BJ (cell line): ENCODE results near the gene NUSAP1. TPM values are rescaled to one million over a fixed set of nuclear protein-coding genes. Genes with fewer than 3 reads are reported as not detected.
"Not testable (repeated sequence)": the region's sequence is repeated elsewhere in the genome, so short reads cannot be mapped to it uniquely, and the experiment has no call there.

Source experiments
- CTCF ChIA-PET: fragments of 350-600 bp; formaldehyde crosslinking; extraction: SDS; loops from one replicate; lab custom pipeline; 2021; ENCODE audit warnings: antibody characterized with exemption, inconsistent platforms; lab: Yijun Ruan, JAX
- POLR2A ChIA-PET: fragments of 300-600 bp; sonication (Branson Sonifier 250); formaldehyde crosslinking; extraction: SDS; loops from one replicate; lab custom pipeline; 2021; ENCODE audit warnings: antibody characterized with exemption; lab: Charles Lee
- DNase-seq: peaks from one replicate; pipeline ENCODE4 v3.0.0-alpha.2; 2011; ENCODE audit warnings: low read depth
- H3K27me3 ChIP-seq: 2 replicates; pipeline ENCODE4 v1.6.0; 2011; ENCODE audit warnings: low read length; ENCODE audit not compliant: control insufficient read depth, insufficient read depth
- H3K36me3 ChIP-seq: 2 replicates; pipeline ENCODE4 v1.5.1; 2011; ENCODE audit warnings: low read length; ENCODE audit not compliant: control insufficient read depth, insufficient read depth
- H3K4me3 ChIP-seq: 2 replicates; pipeline ENCODE4 v1.5.1; 2011; ENCODE audit warnings: low read depth, mild to moderate bottlenecking, control low read depth, low read length
- CTCF ChIP-seq: IDR thresholded peaks from 2 replicates; pipeline ENCODE4 v1.5.1; 2011; ENCODE audit warnings: low read depth, mild to moderate bottlenecking, control low read depth, inconsistent platforms, low read length, moderate library complexity; ENCODE audit not compliant: insufficient read depth
- polyA plus RNA-seq: library from polyadenylated mRNA; depleted of rRNA; stranded (reverse); fragments of >200 nt; gene quantifications from 2 replicates; pipeline ENCODE4 v1.2.3, GENCODE V29; 2011

Gene NUSAP1
- polyA plus RNA-seq, 1 experiment: 102 TPM

- TF ChIP-seq CTCF: no peak
- H3K36me3 ChIP-seq: peaks cover 11% of the 10 kb centered on the region
- POLR2A ChIA-PET: no interaction called here
Observed at GRCh38 chr15:41286665-41287333, 45.9 kb upstream of the NUSAP1 start.

GRCh38 chr15:41288464-41288863, 44.2 kb upstream of the NUSAP1 start:
- peaks cover 11% of the 10 kb centered on the region for H3K36me3 ChIP-seq
- no peak overlapping the region for H3K4me3 ChIP-seq
- POLR2A ChIA-PET: no interaction called here
- H3K27me3 ChIP-seq: no peaks in the 10 kb centered on the region
- TF ChIP-seq CTCF: no peak
- CTCF ChIA-PET: no interaction called here
- no peak for DNase-seq

More at GRCh38 chr15:41286665-41287333, 45.9 kb upstream of the NUSAP1 start:
- DNase-seq: no peak
- Histone ChIP-seq H3K27me3 (no peaks in the 10 kb centered on the region), H3K4me3 (no peak overlapping the region)
- CTCF ChIA-PET: interaction anchor here (3.5 kb wide), 1 partner anchor 45 kb away, joined by 16 read pairs; the partner anchor contains the start of genes NUSAP1 and OIP5

- POLR2A ChIA-PET: no interaction called here
Observed at GRCh38 chr15:41289953-41290352, 42.7 kb upstream of the NUSAP1 start.

GRCh38 chr15:41291065-41291631, 41.5 kb upstream of the NUSAP1 start:
- no peak for TF ChIP-seq CTCF
- H3K4me3 ChIP-seq: no peak overlapping the region
- ChIA-PET CTCF (interaction anchor here (1.0 to 1.5 kb wide), 3 partner anchors 9 to 13 kb away, joined by 3 to 4 read pairs (median 4); no protein-coding TSS in a partner anchor), POLR2A (no interaction called here)
- no peak for DNase-seq
- H3K36me3 ChIP-seq: peaks cover 11% of the 10 kb centered on the region
- H3K27me3 ChIP-seq: no peaks in the 10 kb centered on the region

More at GRCh38 chr15:41289953-41290352, 42.7 kb upstream of the NUSAP1 start:
- no peaks in the 10 kb centered on the region for H3K27me3 ChIP-seq
- H3K36me3 ChIP-seq: peaks cover 11% of the 10 kb centered on the region
- DNase-seq: no peak
- no peak for TF ChIP-seq CTCF
- CTCF ChIA-PET: interaction anchor here (1.5 kb wide), 1 partner anchor 10 kb away, joined by 4 read pairs; no protein-coding TSS in a partner anchor
- no peak overlapping the region for H3K4me3 ChIP-seq

- CTCF ChIA-PET: interaction anchor here (0.6 kb wide), 1 partner anchor 105 kb away, joined by 3 read pairs; no protein-coding TSS in a partner anchor
- H3K36me3 ChIP-seq: peaks cover 9% of the 10 kb centered on the region
- no peak for TF ChIP-seq CTCF
Observed at GRCh38 chr15:41292521-41292920, 40.2 kb upstream of the NUSAP1 start.

GRCh38 chr15:41301139-41301538, 31.5 kb upstream of the NUSAP1 start:
- H3K36me3 ChIP-seq, H3K27me3 ChIP-seq, DNase-seq, POLR2A ChIA-PET, H3K4me3 ChIP-seq: not testable (repeated sequence)
- CTCF ChIA-PET: interaction anchor here (1.9 kb wide), 1 partner anchor 9 kb away, joined by 4 read pairs; no protein-coding TSS in a partner anchor

More at GRCh38 chr15:41292521-41292920, 40.2 kb upstream of the NUSAP1 start:
- H3K4me3 ChIP-seq: no peak overlapping the region
- DNase-seq: no peak
- no peaks in the 10 kb centered on the region for H3K27me3 ChIP-seq
- POLR2A ChIA-PET: no interaction called here
